Measurements from ENCODE around the gene KIFC1. TPM values are rescaled to one million over a fixed set of nuclear protein-coding genes. Genes with fewer than 3 reads are reported as not detected.
"Not testable (repeated sequence)": the region's sequence is repeated elsewhere in the genome, so short reads cannot be mapped to it uniquely, and the experiment has no call there.

The KIFC1 gene
- total RNA-seq, result 10 to 100 TPM; 56.6 to 94.3 TPM
- 99.2 TPM for polyA plus RNA-seq (2013, experiment 1 of 2)
- 95.4 TPM for polyA plus RNA-seq (2013, experiment 2 of 2)
- long read RNA-seq, experiment 1, transcript KIFC1-211 (11 exons, 2,706 nt), result major isoform, 6 of 49 reads
- long read RNA-seq, experiment 1, partial matches to known transcripts, result 33 of 49 reads
- long read RNA-seq, experiment 1, other reads (novel, unspliced or antisense), result 9 of 49 reads
- long read RNA-seq, experiment 2, transcript KIFC1-211 (11 exons, 2,706 nt), result major isoform, 95 of 138 reads
- long read RNA-seq, experiment 2, partial matches to known transcripts, result 22 of 138 reads
- long read RNA-seq, experiment 2, other reads (novel, unspliced or antisense), result 20 of 138 reads
- long read RNA-seq, experiment 3, transcript KIFC1-211 (11 exons, 2,706 nt), result major isoform, 58 of 104 reads
- long read RNA-seq, experiment 3, partial matches to known transcripts, result 34 of 104 reads
- long read RNA-seq, experiment 3, other reads (novel, unspliced or antisense), result 12 of 104 reads
- long read RNA-seq, experiment 4, transcript KIFC1-211 (11 exons, 2,706 nt), result major isoform, 23 of 32 reads
- long read RNA-seq, experiment 4, partial matches to known transcripts, result 4 of 32 reads
- long read RNA-seq, experiment 4, other reads (novel, unspliced or antisense), result 5 of 32 reads

- peak within 1 kb of the TSS; percentile 83 for H3K9ac ChIP-seq (ENCODE audit: extremely low read depth, low read length, poor library complexity, severe bottlenecking)
- no peaks in the 10 kb centered on the region for H3K4me1 ChIP-seq (ENCODE audit: control insufficient read depth, insufficient read depth, low read length)
- H3K36me3 ChIP-seq (ENCODE audit: control insufficient read depth, insufficient read depth, low read length), result no peaks in the 10 kb centered on the region
- Mint-ChIP-seq H3K4me1 (peaks cover 24% of the 10 kb centered on the region), H3K27me3 (ENCODE audit: insufficient read depth) (no peaks in the 10 kb centered on the region), H3K4me3 (peak within 1 kb of the TSS; percentile 85), H3K9me3 (no peaks in the 10 kb centered on the region), H3K27ac (peak within 1 kb of the TSS; percentile 97), H3K36me3 (ENCODE audit: low read depth) (peaks cover 3% of the 10 kb centered on the region)
- H3K4me3 ChIP-seq (ENCODE audit: low read length), result peak within 1 kb of the TSS; percentile 95
- WGBS, 2 experiments (ENCODE audit: insufficient coverage in 1 of 2, insufficient read length in 1 of 2), result 0% methylated on average over 20 to 67 of the region's 67 CpGs
- H3K27me3 ChIP-seq (ENCODE audit: control insufficient read depth, insufficient read depth, low read length, poor library complexity, severe bottlenecking), result no peaks in the 10 kb centered on the region
- no peaks in the 10 kb centered on the region for H3K9me3 ChIP-seq (ENCODE audit: control insufficient read depth, low read length)
- DNase-seq, result peak; percentile 100
- peak within 1 kb of the TSS; percentile 52 for H3K27ac ChIP-seq (ENCODE audit: low read depth, low read length)
- TF ChIP-seq CTCF (conservative IDR thresholded peaks at IDR 0.05), result peak; percentile 99
Observed at GRCh38 chr6:33391278-33391921, at the start of gene KIFC1. TSS of gene KIFC1 (plus strand) at chr6:33391823. CDS start at chr6:33391986, 163 bp downstream.

GRCh38 chr6:33343606-33343952 lies 48.0 kb upstream of the KIFC1 start:
- DNase-seq; H3K9me3 ChIP-seq (ENCODE audit: control insufficient read depth, low read length); H3K27ac ChIP-seq (ENCODE audit: low read depth, low read length); H3K27me3 ChIP-seq (ENCODE audit: control insufficient read depth, insufficient read depth, low read length, poor library complexity, severe bottlenecking); H3K9ac ChIP-seq (ENCODE audit: extremely low read depth, low read length, poor library complexity, severe bottlenecking); H3K4me1 ChIP-seq (ENCODE audit: control insufficient read depth, insufficient read depth, low read length); H3K4me3 ChIP-seq (ENCODE audit: low read length); H3K9me3 Mint-ChIP-seq; H3K27ac Mint-ChIP-seq; H3K36me3 ChIP-seq (ENCODE audit: control insufficient read depth, insufficient read depth, low read length); H3K36me3 Mint-ChIP-seq (ENCODE audit: low read depth); H3K4me3 Mint-ChIP-seq; H3K27me3 Mint-ChIP-seq (ENCODE audit: insufficient read depth): not testable (repeated sequence)
- WGBS, 2 experiments (ENCODE audit: insufficient coverage in 1 of 2, insufficient read length in 1 of 2), result 92 to 95% methylated on average over 5 to 7 of the region's 7 CpGs
- peaks cover 37% of the 10 kb centered on the region for H3K4me1 Mint-ChIP-seq

- Histone ChIP-seq H3K4me1 (ENCODE audit: control insufficient read depth, insufficient read depth, low read length) (peaks cover 6% of the 10 kb centered on the region), H3K27ac (ENCODE audit: low read depth, low read length) (no peak overlapping the region), H3K4me3 (ENCODE audit: low read length) (no peak overlapping the region), H3K9me3 (ENCODE audit: control insufficient read depth, low read length) (no peaks in the 10 kb centered on the region), H3K9ac (ENCODE audit: extremely low read depth, low read length, poor library complexity, severe bottlenecking) (no peak overlapping the region), H3K36me3 (ENCODE audit: control insufficient read depth, insufficient read depth, low read length) (no peaks in the 10 kb centered on the region), H3K27me3 (ENCODE audit: control insufficient read depth, insufficient read depth, low read length, poor library complexity, severe bottlenecking) (no peaks in the 10 kb centered on the region)
- Mint-ChIP-seq H3K27me3 (ENCODE audit: insufficient read depth) (peaks cover 10% of the 10 kb centered on the region), H3K9me3 (no peaks in the 10 kb centered on the region), H3K4me3 (no peak overlapping the region), H3K4me1 (peaks cover 42% of the 10 kb centered on the region), H3K27ac (no peak overlapping the region), H3K36me3 (ENCODE audit: low read depth) (no peaks in the 10 kb centered on the region)
- no peak for TF ChIP-seq CTCF (conservative IDR thresholded peaks at IDR 0.05)
- no peak for DNase-seq
- 91 to 100% methylated on average over 4 to 6 of the region's 6 CpGs for WGBS, 2 experiments (ENCODE audit: insufficient coverage in 1 of 2, insufficient read length in 1 of 2)
Observed at GRCh38 chr6:33343953-33344611, 47.5 kb upstream of the KIFC1 start.

Data from endodermal cell (in vitro differentiated cells).